GM13976 (cell line): ENCODE data around the gene HK1.

Experiments used
- DNase-seq: peaks from one replicate; pipeline ENCODE4 v3.0.0; 2012; ENCODE audit warnings: low spot score
- CTCF ChIP-seq: IDR thresholded peaks from 2 replicates; pipeline ENCODE4 v1.5.1; 2012; ENCODE audit warnings: borderline replicate concordance, mild to moderate bottlenecking; ENCODE audit not compliant: insufficient read depth; ENCODE audit errors: extremely low read depth, missing control alignments, control extremely low read depth
- in situ Hi-C: fragments of 300-500 bp; cut with MboI; formaldehyde crosslinking; loops from one replicate; pipeline ENCODE4 v1.12.0; 2022; ENCODE audit warnings: low sequenced_read_pairs, mixed read lengths, inconsistent platforms; ENCODE audit not compliant: unreplicated experiment

Gene HK1

GRCh38 chr10:69435966-69436520 lies 157.7 kb downstream of the HK1 start:
- in situ Hi-C loops: no loop called here
- no peak for DNase-seq
- TF ChIP-seq CTCF: no peak

- TF ChIP-seq CTCF: no peak
- in situ Hi-C loops: no loop called here
- DNase-seq: no peak
Observed at GRCh38 chr10:69437321-69438259, 159.3 kb downstream of the HK1 start.

- DNase-seq: no peak
- in situ Hi-C loops: no loop called here
- no peak for TF ChIP-seq CTCF
Observed at GRCh38 chr10:69438536-69439349, 160.4 kb downstream of the HK1 start.

- TF ChIP-seq CTCF: no peak
- in situ Hi-C loops: no loop called here
- DNase-seq: no peak
Observed at GRCh38 chr10:69439350-69439739, 161.0 kb downstream of the HK1 start.

GRCh38 chr10:69439813-69440506 lies 161.7 kb downstream of the HK1 start:
- no peak for TF ChIP-seq CTCF
- in situ Hi-C loops: no loop called here
- no peak for DNase-seq

- no peak for TF ChIP-seq CTCF
- no peak for DNase-seq
- in situ Hi-C loops: no loop called here
Observed at GRCh38 chr10:69443354-69443753, 165.1 kb downstream of the HK1 start.
